Breast epithelium (tissue), 4 donors: ENCODE data around the gene ALOX15B. TPM values are rescaled to one million over a fixed set of nuclear protein-coding genes. Genes with fewer than 3 reads are reported as not detected.
A peak's percentile ranks its signal among the peaks of the same experiment; 100 is the strongest.

ENCODE experiments used
- DNase-seq, 2 donors: peaks; one replicate each; pipeline ENCODE4 v3.0.0-alpha.2; 2019; ENCODE audit warnings: low spot score in 2 of 2
- H3K27ac ChIP-seq, 2 donors: fragments of 200-600 bp; sonication (generic) in 1 of 2; one replicate each; pipeline ENCODE4 v1.5.1; 2016 to 2019; ENCODE audit warnings: mild to moderate bottlenecking in 1 of 2
- H3K27me3 ChIP-seq, 2 donors: fragments of 200-600 bp; sonication (generic) in 1 of 2; one replicate each; pipeline versions ENCODE4 v1.5.1 to v1.6.0; 2017 to 2019; ENCODE audit warnings: control low read depth in 1 of 2, mild to moderate bottlenecking in 1 of 2
- H3K36me3 ChIP-seq: fragments of 200-600 bp; one replicate; pipeline ENCODE4 v1.5.1; 2019
- H3K4me1 ChIP-seq, 2 donors: fragments of 200-600 bp; sonication (generic); one replicate each; pipeline ENCODE4 v1.5.1; 2016 to 2019; ENCODE audit warnings: control low read depth in 1 of 2
- H3K4me3 ChIP-seq, 3 donors: fragments of 200-600 bp; sonication (generic); 1 replicate in 2 of 3; 2 replicates in 1 of 3; pipeline ENCODE4 v1.5.1; 2016 to 2019; ENCODE audit warnings: mild to moderate bottlenecking in 3 of 3, moderate library complexity in 2 of 3
- H3K9me3 ChIP-seq, 2 donors: fragments of 200-600 bp; sonication (generic) in 1 of 2; one replicate each; pipeline ENCODE4 v1.5.1; 2016 to 2019; ENCODE audit warnings: control low read depth in 1 of 2
- POLR2A ChIP-seq: fragments of 450-650 bp; IDR thresholded peaks from one replicate; pipeline ENCODE4 v1.6.1; 2016; ENCODE audit warnings: antibody characterized with exemption, mild to moderate bottlenecking, moderate library complexity
- POLR2AphosphoS5 ChIP-seq, 3 donors: sonication (generic); formaldehyde crosslinking; IDR thresholded peaks; one replicate each; pipeline ENCODE4 v1.6.1; 2017; ENCODE audit warnings: antibody characterized with exemption in 3 of 3
- intact Hi-C: fragments of 100-400 bp; cut with DNase I; formaldehyde crosslinking; loops from one replicate; pipeline ENCODE4 v1.15.1; 2023; ENCODE audit warnings: low total_unique reads
- total RNA-seq, 3 donors: library from RNA; depleted of rRNA; stranded (reverse); fragments of >200 nt; gene quantifications; one replicate each; pipeline ENCODE4 v1.1.0, GENCODE V29; 2016
- TF ChIP-seq, protein P1 (sequence below), 3 donors: fragments of 450-650 bp; IDR thresholded peaks; one replicate each; pipeline ENCODE4 v1.5.1; 2016 to 2017; ENCODE audit warnings: antibody characterized with exemption in 3 of 3, mild to moderate bottlenecking in 3 of 3, moderate library complexity in 3 of 3

ALOX15B gene
- total RNA-seq, 3 donors from 2014 or later, result 3.3 to 38.3 (median 12.3) TPM

DNA sequence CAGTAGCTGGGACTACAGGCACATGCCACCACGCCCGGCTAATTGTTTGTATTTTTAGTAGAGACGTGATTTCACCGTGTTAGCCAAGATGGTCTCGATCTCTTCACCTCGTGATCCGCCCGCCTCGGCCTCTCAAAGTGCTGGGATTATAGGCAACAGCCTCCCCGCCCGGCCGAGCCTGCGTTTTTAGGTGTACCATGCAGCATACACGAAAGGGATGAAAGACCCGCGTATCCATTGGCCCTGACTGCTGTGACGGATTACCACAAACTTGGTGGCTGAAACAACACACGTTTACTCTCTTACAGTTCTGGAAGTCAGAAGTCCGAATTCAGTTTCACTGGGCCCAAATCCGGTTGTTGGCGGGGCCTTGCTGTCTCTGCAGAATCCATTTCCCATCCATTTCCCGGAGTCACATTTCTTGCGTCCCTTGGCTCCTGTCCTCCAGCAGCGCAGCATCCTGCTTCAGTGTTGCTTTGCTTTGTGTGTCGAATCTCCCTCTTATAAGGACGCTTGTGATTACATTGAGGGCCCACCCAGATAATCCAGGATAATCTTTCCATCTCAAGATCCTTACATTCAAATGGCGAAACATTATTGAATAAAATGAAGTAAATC, 44.8 kb upstream of the ALOX15B start:
- TF ChIP-seq POLR2A (no peak), POLR2AphosphoS5 (IDR thresholded peaks at IDR 0.05) (no peak)
- TF ChIP-seq, protein P1, sequence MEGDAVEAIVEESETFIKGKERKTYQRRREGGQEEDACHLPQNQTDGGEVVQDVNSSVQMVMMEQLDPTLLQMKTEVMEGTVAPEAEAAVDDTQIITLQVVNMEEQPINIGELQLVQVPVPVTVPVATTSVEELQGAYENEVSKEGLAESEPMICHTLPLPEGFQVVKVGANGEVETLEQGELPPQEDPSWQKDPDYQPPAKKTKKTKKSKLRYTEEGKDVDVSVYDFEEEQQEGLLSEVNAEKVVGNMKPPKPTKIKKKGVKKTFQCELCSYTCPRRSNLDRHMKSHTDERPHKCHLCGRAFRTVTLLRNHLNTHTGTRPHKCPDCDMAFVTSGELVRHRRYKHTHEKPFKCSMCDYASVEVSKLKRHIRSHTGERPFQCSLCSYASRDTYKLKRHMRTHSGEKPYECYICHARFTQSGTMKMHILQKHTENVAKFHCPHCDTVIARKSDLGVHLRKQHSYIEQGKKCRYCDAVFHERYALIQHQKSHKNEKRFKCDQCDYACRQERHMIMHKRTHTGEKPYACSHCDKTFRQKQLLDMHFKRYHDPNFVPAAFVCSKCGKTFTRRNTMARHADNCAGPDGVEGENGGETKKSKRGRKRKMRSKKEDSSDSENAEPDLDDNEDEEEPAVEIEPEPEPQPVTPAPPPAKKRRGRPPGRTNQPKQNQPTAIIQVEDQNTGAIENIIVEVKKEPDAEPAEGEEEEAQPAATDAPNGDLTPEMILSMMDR (IDR thresholded peaks at IDR 0.05), result no peak
- intact Hi-C loops, result no loop called here
- Histone ChIP-seq H3K4me3 (no peak overlapping the region), H3K27ac (no peak overlapping the region), H3K36me3 (no peaks in the 10 kb centered on the region), H3K27me3 (no peaks in the 10 kb centered on the region), H3K9me3 (no peaks in the 10 kb centered on the region), H3K4me1 (no peaks in the 10 kb centered on the region)
- peak in 1 of 2 donors; percentile 49 for DNase-seq

DNA sequence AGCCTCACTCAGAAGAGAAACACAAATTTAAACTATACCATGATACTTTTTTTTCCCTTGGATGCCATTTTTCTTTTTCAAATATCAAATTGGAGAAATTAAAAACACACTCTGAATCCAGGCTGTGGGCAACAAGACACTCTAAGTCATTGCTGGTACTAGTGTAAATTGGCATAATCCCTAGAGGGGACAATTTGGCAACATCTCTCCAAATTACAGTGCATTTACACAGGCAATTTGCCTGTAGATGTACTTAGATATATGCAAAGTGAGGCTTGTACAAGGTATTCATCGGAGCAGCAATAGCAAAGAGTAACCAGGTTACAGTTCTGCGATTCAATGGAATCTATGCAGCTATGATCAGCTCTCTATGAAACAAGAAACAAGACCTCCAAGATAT, 43.1 kb upstream of the ALOX15B start:
- no peak overlapping the region for H3K27ac ChIP-seq
- TF ChIP-seq POLR2A (no peak), POLR2AphosphoS5 (IDR thresholded peaks at IDR 0.05) (no peak)
- TF ChIP-seq, protein P1 (IDR thresholded peaks at IDR 0.05), result no peak
- H3K4me1 ChIP-seq, result no peaks in the 10 kb centered on the region
- H3K4me3 ChIP-seq, result no peak overlapping the region
- H3K9me3 ChIP-seq, result no peaks in the 10 kb centered on the region
- DNase-seq, result no peak
- H3K27me3 ChIP-seq, result peaks cover 0 to 1% of the 10 kb centered on the region in 2 donors
- intact Hi-C loops, result no loop called here
- H3K36me3 ChIP-seq, result no peaks in the 10 kb centered on the region

DNA sequence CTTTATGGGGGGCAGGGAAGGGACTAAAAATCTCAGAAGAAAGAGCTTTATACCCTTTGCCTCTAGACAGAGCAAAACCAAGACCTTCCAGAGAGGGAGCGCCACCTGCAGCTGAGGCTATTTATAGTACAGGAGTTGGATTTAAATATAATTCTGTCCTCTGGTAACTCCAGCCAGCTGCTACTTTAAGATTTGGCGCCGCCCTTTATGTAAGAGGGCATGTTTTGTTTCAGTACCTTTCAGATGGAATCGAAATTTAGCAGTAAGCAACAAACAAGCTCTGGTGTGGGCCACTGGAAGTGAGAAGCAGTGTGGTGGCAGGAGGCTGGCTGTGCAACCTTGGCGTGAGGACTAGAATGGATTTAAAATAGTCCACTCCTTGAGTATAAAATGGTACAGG, 41.7 kb upstream of the ALOX15B start:
- TF ChIP-seq POLR2AphosphoS5 (IDR thresholded peaks at IDR 0.05) (no peak), POLR2A (no peak)
- TF ChIP-seq, protein P1 (IDR thresholded peaks at IDR 0.05), result no peak
- intact Hi-C loops, result no loop called here

DNA sequence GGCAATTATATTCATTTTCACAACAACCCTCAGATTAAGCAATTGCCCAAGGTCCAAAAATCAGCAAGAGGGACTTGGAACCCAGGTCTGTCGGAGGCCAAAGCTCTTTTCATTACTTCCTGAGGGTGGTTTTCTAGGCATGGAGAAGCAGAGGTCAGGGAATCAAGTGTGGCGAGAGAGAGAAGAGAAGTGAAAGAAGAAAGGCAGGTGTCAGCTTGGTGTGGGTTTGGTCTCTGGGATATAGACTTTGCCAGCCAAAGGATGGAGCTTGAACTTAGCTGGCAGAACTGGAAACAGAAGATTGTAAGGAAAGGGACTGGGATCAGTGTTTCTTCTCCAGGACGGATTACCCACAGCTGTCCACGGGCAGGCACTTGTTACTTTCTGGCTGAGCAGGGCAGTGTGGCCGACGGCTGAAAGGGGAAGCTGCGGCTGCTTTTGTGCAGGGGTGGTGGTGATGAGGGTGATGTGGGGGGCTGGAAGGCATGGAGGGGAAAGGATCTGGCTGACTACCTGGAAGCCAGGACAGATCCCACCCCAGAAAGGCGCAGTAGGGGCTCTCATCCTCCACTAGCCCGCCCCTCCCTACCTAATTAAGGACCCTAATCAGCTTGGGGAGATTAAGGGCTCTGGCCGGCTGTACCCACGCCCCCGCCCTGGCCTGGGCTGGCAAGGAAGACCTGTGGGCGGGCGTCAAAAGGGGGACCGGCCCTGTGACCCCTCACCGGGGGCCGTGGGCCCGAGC, 36.7 kb upstream of the ALOX15B start, which contains the start of gene GUCY2D:
Gene GUCY2D (plus strand): TSS at position 640 of the 745 bp plus-strand sequence. CDS start 433 bp downstream, outside the sequence.
- Histone ChIP-seq H3K27ac (no peak within 1 kb of the TSS), H3K36me3 (no peaks in the 10 kb centered on the region), H3K9me3 (no peaks in the 10 kb centered on the region), H3K4me1 (peaks cover 0 to 5% of the 10 kb centered on the region in 2 donors), H3K4me3 (peak within 1 kb of the TSS in 2 of 3 donors; percentile 44 to 61), H3K27me3 (peaks cover 5 to 27% of the 10 kb centered on the region in 2 donors)
- intact Hi-C loops, result no loop called here
- DNase-seq, result peak in 1 of 2 donors; percentile 45
- TF ChIP-seq, protein P1 (IDR thresholded peaks at IDR 0.05), result no peak
- TF ChIP-seq POLR2A, result no peak
- TF ChIP-seq POLR2AphosphoS5 (IDR thresholded peaks at IDR 0.05), result no peak

More for the DNA sequence above, 41.7 kb upstream of the ALOX15B start:
- Histone ChIP-seq H3K9me3 (no peaks in the 10 kb centered on the region), H3K4me3 (no peak overlapping the region), H3K4me1 (no peaks in the 10 kb centered on the region), H3K27me3 (peaks cover 0 to 8% of the 10 kb centered on the region in 2 donors), H3K27ac (no peak overlapping the region), H3K36me3 (no peaks in the 10 kb centered on the region)
- peak in 1 of 2 donors; percentile 50 for DNase-seq
